CD4-positive, alpha-beta T cell treated with Interleukin-15 for 1 hour (primary cell): ENCODE data around the gene VEGFC.

Experiments
- DNase-seq: peaks from one replicate; pipeline ENCODE4 v3.0.0-alpha.2; 2020

Gene VEGFC

DNA sequence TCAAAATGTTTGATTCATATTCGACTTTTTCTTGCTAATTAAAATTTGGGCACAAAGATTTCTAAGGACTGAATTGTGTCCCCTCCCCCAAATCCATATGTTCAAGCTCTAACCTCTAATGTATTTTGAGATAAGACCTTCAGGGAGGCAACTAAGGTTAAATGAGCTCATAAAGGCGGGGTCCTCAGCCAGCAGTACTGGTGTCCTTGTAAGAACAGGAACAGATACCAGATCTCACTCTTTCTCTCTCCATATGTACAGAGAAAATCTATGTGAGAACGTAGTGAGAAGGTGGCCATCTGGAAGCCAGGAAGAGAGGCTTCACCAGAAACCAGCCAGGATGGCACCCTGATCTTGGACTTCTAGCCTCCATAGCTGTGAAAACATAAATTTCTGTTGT is 116.9 kb downstream of the VEGFC start:
- no peak for DNase-seq

DNA sequence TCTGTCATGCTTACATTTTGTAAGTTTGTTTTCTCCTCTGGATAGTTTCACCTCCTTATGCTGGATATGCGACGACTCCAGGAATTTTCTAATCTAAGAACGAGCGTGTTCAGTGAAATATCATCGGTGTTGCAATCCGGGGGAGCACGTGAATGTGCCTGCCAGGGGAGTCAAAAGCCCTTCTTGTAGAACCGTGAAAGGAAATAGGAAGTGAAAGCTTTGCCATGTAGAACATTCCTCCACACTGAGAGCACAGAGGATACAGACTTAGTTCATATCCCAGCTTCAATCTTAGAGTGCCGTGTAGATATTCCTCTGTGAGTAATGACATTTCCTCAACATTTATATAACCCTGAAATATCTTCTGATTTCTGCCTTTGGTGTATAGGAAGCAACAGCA is 121.2 kb downstream of the VEGFC start:
- DNase-seq = no peak

DNA sequence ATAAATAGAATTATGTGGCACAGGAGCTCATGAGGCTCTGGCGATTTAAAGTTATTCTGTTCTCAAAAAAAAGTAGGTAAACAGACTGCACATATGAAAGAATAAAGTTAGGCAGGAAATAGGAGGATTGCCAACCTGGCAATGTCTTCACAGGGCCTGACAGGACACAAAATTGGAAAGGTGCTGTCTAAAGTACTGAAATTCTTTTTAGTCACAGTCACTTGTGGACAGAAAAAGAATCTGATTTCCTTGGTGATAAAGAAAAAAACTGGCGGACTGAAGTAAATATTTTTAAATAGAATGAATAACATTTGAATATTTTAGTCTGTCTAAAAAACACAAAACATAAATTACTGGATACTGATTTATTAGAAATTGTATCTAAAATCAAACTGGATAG is 124.4 kb downstream of the VEGFC start:
- no peak for DNase-seq

DNA sequence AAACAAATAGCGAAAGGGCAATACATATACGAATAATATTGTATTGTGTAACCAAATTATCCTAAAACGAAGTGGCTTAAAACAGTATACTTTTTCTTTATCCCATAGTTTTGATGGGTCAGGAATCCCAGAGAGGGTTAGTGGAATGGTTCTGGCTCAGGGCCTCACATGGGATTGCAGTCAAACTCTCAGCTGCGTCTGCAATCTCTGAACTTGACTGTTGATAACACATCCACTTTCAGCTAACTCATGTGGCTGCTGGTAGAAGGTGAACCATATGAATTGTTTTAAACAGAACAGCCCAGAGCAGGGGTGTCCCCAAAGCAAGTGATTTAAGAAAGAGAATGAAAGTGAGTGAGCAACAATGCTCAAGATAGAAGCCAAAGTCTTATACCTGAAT is 127.8 kb downstream of the VEGFC start:
- no peak for DNase-seq

DNA sequence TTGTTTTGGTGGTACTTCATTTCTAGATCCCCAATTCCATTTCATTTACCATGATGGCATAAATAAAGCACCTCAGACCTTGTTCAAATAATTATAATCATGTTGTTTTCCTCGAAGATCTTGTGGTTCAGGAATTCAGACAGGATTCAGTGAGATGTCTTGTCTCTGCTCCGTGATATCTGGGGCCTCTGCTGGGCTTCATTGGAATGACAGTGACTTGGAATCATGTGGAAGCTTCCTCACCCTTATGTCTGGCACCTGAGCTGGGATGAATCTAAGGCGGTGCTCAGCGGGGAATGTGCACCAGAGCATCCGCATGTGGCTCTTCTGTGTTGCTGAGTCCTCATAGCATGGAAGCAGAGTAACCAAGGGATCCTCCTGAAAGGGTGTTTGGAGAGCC is 132.2 kb downstream of the VEGFC start:
- no peak for DNase-seq

DNA sequence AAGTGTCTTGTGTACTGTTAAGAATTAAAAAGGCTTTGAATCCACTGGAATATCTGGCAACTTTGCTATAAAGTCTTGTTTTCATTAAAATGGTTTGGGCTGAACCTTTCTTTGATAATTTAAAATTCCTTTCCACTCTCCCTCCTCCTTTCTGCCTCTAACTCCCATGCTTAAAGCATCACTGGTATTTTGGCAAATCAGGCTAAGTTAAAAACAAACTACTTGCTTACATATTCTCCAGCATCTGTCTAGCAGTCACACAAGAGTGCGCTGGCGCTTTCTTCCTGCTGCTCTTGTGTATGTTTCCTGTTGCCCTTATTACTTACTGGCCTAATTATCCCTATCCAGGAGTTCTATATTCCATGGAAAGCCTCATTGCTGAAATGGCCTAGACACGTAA is 136.6 kb downstream of the VEGFC start:
- DNase-seq = no peak

DNA sequence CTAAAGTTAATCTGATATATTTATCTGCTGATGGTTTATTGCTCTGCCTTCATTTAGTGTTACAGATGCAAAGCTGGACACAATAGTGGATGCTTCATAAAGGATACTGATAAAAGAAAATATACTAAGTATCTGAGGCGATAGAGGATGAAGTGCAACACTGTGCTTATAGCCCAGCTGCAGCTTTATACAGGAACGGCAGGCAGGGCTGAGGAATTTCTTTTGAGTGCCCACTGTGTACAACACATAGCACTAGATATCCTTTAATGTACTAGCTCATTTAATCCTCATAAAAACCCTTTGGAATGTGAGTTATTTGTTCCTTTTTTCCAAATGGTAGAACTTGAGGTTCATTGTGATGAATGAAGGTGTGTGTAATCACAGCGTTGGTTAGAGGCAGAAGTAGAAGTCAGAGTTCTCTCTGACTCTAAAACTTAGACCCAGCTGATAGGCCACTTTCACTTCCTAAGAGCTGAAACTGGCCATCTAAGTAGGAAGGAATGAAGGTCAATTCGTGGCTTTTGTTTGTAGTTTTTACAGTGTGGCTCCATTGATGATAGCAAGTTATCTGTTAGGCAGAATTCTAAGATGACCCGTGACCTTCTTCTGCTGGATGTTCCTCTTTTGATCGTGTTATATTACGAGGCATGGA is 138.0 kb downstream of the VEGFC start:
- no peak for DNase-seq

DNA sequence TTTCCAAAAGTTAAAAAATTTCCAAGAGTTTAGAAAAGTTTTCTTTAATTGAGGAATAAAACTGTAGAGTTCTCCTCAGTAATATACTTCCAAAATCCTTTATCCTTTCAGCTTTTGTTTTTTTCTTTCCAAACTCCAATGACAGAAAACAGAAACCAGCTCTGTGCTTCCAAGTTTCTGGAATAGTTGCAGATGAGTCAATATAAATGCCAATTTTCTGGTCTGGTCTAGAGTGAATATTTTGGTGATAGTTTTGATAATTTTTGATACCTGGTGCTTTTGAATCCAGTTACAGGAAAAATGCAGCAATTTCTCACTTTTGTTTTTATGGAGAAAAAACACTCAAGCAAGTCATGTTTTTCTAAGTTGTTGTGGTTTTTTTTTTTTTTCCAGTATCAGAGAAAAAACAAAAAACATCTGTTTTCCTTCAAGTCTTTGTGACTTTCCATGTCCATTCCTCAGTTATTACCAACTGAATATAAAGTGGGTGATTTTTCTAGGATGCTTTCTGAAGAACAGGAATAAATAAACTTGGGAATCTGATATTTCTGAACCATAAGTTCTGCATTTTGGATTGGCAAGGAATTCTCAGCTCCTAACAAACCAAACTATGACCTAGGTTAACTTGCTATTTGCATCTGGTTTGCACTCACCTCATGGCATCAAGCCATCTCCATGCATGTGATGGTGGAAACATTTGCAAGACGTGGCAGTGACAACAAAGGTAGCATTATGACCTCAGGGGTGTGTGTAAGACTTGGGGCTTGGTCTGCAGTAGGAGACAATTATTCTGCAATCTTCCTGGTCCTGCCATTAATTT is 139.1 kb downstream of the VEGFC start:
- DNase-seq = no peak

DNA sequence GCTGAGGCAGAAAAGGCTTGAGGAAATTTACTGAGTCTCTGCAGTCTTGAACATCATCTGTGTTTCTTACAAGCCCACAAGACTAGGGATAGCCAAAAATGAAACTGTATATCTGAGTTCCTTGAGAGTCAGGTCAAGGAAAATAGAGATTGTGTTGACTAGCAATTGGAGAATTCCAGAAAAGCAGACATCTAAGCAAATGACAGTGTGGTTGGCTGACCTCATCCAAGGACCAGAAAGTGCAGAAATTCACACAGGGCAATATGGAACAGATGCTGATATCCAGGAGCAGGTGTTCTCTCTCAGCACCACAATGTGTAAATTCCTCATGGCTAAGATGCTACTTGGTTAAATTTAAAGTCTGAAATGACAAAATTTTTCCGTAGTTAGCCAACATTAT is 146.4 kb downstream of the VEGFC start:
- DNase-seq = no peak

DNA sequence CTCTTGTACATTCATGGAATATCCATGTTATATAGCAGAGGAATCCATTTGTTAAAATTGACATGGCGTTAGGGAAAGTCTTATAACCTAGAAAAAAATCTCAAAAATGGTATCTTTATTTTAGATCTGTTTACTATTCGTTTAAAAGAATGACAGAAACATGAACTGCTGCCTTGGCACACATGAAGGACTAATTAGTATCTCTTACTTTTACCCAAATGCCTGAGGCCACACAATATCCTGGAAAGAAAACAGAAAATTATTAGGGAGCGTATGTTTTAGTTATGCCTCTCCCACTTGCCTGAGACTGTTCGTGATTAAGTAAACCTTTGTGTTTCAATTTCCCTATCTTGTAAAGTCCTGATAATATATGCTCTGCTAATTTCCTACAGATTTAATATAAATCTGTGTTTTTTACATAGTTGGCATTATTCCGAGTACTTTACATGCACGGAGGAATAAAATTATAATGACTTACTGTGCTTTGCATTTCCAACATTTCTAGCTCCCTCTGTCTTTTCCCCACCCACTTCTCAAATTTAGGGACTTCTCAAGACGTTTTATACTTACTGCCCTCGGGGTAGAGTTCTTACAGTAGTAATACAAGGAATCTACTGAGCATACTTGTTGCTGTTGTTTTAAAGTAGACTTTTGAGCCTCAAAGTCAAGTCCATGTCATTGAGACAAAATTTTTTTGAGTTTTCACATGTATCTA is 147.3 kb downstream of the VEGFC start:
- DNase-seq = no peak

DNA sequence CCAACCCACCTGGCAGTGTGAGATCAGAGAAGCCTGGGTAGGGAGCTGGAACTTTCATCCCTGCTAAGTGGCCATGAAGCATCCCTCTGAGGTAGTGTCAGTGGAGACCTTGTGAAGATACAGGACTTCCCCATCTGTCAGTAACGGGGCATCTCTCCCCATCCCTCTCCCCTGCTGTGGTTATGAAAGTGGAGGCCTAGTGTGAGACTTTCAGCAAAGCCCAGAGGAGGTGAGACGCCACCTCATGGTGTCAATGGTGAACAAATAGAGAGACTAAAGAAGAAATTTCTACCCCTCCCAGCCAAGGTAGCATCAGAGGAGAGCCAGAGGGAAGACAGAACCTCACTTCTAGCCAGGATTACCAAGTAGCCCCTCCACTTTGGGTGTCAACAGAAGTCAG is 150.2 kb downstream of the VEGFC start:
- DNase-seq = no peak

DNA sequence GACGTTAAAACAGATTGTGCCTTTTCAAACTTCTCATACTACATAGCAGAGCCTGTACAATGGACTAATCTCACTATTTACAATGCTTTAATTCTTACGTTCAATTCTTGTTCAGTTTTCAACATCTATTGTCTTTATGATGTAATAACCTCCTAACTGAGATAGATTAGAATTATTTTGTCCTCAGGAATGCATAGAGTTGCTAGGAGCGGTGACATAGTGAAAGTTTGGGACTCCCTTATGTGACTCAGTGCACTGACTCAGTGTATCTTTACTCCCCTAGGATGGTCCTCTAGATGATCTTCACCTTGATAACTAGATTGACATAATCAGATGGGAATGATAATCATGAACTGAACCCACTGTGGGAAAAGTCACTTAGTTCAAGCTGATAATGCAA is 151.5 kb downstream of the VEGFC start:
- no peak for DNase-seq

DNA sequence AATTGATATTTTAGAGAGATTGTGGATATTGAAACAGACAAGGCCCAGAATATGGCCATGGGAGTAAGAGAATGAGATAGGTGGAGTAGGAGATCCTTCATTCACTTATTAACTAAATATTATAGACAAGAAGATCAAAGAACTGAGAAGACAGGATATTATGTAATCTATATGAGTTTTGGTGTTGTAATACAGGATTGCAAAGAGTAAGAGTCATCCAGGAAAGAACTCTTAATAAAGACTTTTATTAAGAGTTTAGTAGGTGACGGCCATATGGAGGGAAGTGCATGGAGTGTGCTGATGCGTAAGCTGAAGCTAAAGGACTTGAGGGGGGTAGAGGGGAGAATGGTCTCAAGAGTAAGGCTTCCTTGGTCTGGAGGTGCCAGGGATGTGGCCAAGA is 153.7 kb downstream of the VEGFC start:
- no peak for DNase-seq

DNA sequence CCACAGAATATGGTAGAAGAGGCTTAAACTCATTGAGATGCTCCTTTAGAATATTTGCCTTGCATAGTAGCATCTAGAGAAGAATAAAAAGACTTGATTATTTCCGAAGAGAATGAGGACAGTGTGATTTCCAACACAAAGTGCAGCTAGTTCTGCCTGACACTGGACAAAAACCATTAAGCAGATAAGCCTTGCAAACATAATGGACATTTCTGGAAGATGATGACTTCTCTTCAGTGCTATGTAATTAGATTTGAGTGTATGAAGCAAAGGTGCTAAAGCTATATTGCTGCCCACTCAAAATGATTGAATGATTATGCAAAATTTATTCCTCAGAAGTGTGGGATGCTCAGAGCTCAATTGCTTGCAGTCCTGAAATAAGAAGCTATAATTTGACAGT is 156.4 kb downstream of the VEGFC start:
- no peak for DNase-seq

DNA sequence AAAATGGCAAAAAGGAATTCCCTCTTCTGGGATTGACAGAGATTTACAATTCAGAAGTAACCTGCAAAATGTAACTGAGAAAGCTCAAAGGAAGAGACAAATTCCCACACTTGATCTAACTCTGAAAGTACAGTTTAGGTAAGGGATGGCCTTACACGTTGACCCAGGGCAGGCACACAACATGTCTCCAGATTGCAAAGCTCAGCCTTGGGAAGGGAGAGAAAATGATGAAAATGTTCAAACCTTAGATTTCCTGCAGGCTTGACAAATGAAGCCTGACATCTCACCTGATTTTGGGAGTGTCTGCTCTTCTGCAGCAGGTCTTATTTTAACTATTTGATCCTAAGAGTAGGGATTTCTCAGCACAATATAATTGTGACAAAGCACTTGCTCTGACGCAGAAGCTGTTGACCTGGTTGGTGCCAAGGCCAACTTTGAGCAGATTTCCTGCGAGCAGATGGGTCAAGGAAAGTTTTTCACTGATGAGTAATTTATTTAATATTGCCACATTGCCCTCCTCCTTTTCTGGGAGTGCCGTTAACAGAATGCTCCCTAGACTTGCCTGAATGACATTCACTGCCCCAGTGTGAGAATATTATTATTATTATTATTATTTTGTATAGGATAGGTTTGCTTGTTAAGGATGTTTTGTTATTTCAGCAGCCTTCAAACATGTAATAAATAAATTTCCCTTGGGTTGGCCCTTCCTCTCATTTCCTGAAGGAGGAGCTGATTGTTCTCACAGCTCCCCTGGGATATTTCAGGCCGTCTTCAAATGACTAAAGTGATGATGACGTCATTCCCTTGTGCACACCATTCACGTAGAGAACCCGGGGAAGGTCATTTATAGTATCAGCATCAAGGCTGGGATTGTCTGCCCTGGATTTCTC is 157.1 kb downstream of the VEGFC start:
- DNase-seq = no peak
